Muscle layer of colon (tissue), 2 donors: ENCODE measurements around the gene CNN1.

ENCODE experiments used
- H3K27ac ChIP-seq: one replicate; pipeline ENCODE4 v1.7.0; 2013; ENCODE audit warnings: low read depth, mild to moderate bottlenecking, low read length, moderate library complexity
- H3K27me3 ChIP-seq, 2 donors: one replicate each; pipeline ENCODE4 v1.7.0; 2013; ENCODE audit warnings: low read length in 2 of 2, mild to moderate bottlenecking in 2 of 2; ENCODE audit not compliant: insufficient read depth in 2 of 2, control insufficient read depth in 1 of 2
- H3K36me3 ChIP-seq: one replicate; pipeline ENCODE4 v1.7.0; 2013; ENCODE audit warnings: mild to moderate bottlenecking, low read length; ENCODE audit not compliant: insufficient read depth
- H3K4me1 ChIP-seq: one replicate; pipeline ENCODE4 v1.7.0; 2013; ENCODE audit warnings: mild to moderate bottlenecking, low read length; ENCODE audit not compliant: insufficient read depth
- H3K4me3 ChIP-seq, 2 donors: one replicate each; pipeline ENCODE4 v1.7.0; 2013; ENCODE audit warnings: low read length in 2 of 2, low read depth in 1 of 2, mild to moderate bottlenecking in 1 of 2, moderate library complexity in 1 of 2
- H3K9ac ChIP-seq: one replicate; pipeline ENCODE4 v1.7.0; 2013; ENCODE audit warnings: low read length
- H3K9me3 ChIP-seq: one replicate; pipeline ENCODE4 v1.7.0; 2013; ENCODE audit warnings: mild to moderate bottlenecking, low read length
- donor health status: abdominal sarcoma.
- donor health status: Adenocarcinoma of cecum.

CNN1 gene

GRCh38 chr19:11505504-11506100 lies 33.0 kb upstream of the CNN1 start, which contains the start of gene ZNF653:
TSS of gene ZNF653 (minus strand) at chr19:11505839. CDS start at chr19:11505786, 53 bp downstream.
- Histone ChIP-seq H3K27me3 (no peaks in the 10 kb centered on the region), H3K27ac (peak within 1 kb of the TSS; percentile 85), H3K4me3 (peak within 1 kb of the TSS; percentile 75 to 78), H3K9ac (peak within 1 kb of the TSS; percentile 53), H3K36me3 (no peaks in the 10 kb centered on the region), H3K9me3 (no peaks in the 10 kb centered on the region), H3K4me1 (peaks cover 7% of the 10 kb centered on the region)

DNA sequence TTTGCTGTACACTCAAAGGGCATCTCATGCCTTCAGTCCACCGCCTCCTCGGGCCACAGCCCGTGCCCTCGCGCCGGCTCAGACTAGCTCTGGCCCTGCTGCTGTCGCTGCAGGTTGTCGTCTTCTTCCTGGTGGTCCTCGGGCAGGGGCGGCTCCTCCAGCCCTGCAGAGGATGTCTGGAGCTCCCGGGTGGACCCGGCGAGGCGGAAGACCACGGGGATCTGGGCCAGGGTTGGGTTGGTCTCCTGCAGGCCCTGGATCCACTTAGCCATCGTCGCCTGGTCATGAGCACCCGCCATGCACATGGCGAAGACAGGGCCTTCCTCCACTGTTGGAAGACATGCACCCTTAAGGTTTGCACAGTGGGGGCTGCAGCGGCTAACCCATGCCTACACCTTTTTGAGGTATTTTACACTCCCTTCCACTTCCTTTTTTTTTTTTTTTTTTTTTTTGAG lies 32.5 kb upstream of the CNN1 start:
- peak overlapping the region; percentile 53 for H3K9ac ChIP-seq
- peak overlapping the region; percentile 85 for H3K27ac ChIP-seq
- no peaks in the 10 kb centered on the region for H3K9me3 ChIP-seq
- peaks cover 7% of the 10 kb centered on the region for H3K4me1 ChIP-seq
- H3K4me3 ChIP-seq: peak overlapping the region; percentile 75 to 78
- no peaks in the 10 kb centered on the region for H3K27me3 ChIP-seq
- H3K36me3 ChIP-seq: peaks cover 3% of the 10 kb centered on the region

- no peaks in the 10 kb centered on the region for H3K9me3 ChIP-seq
- H3K27me3 ChIP-seq: no peaks in the 10 kb centered on the region
Observed at GRCh38 chr19:11506967-11507366, 31.7 kb upstream of the CNN1 start.

GRCh38 chr19:11507370-11508078 lies 31.1 kb upstream of the CNN1 start:
- Histone ChIP-seq H3K27me3 (no peaks in the 10 kb centered on the region), H3K27ac (no peak overlapping the region), H3K4me3 (no peak overlapping the region), H3K9ac (no peak overlapping the region), H3K4me1 (peaks cover 7% of the 10 kb centered on the region), H3K9me3 (no peaks in the 10 kb centered on the region), H3K36me3 (peaks cover 8% of the 10 kb centered on the region)

More at GRCh38 chr19:11506967-11507366, 31.7 kb upstream of the CNN1 start:
- no peak overlapping the region for H3K4me3 ChIP-seq
- H3K4me1 ChIP-seq: peaks cover 7% of the 10 kb centered on the region
- H3K36me3 ChIP-seq: peaks cover 8% of the 10 kb centered on the region
- H3K27ac ChIP-seq: no peak overlapping the region
- no peak overlapping the region for H3K9ac ChIP-seq

DNA sequence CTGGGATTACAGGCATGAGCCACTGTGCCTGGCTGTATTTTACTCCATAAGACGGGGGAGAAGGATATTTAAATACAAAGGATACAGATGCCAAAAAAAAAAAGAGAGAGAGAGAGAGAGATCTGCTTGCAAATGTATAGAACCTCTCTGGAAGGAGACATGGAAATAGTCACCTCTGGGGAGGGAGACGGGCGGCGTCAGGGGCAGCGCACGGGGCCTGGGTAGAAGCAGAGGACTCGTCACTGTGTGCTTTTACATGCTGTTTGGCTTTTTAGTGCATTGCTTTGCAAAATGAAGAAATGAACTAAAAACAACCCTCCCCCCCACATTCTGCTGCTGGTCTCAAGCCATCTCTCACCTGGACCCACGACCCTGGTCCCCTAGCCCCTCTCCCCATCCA lies 28.2 kb upstream of the CNN1 start:
- Histone ChIP-seq H3K27ac (no peak overlapping the region), H3K4me3 (no peak overlapping the region), H3K36me3 (peaks cover 15% of the 10 kb centered on the region), H3K9ac (no peak overlapping the region), H3K9me3 (no peaks in the 10 kb centered on the region), H3K4me1 (no peaks in the 10 kb centered on the region), H3K27me3 (no peaks in the 10 kb centered on the region)

DNA sequence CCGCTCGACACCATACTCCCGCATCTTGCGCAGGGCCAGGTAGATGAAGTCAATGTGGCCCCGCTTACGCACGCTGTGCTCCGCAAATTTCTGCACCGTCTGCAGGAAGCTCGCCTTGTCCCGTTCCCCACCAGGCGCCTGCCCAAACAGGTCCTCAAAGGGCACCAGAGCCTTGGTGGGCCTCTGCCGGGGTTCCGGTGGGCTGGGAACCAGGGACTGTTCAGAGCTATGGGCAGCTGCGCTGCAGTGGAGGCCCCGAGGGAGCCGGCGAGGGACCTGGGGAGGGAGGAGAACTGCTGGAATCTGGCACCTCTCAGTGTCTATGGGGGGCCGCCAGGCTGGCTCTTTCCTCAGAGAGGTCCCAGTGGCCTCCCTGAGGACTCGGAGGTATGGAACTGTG lies 24.7 kb upstream of the CNN1 start:
- H3K4me3 ChIP-seq: no peak overlapping the region
- H3K27me3 ChIP-seq: no peaks in the 10 kb centered on the region
- H3K4me1 ChIP-seq: no peaks in the 10 kb centered on the region
- H3K9ac ChIP-seq: no peak overlapping the region
- no peaks in the 10 kb centered on the region for H3K9me3 ChIP-seq
- H3K27ac ChIP-seq: no peak overlapping the region
- H3K36me3 ChIP-seq: peaks cover 27% of the 10 kb centered on the region

GRCh38 chr19:11519138-11519537 lies 19.5 kb upstream of the CNN1 start:
- no peaks in the 10 kb centered on the region for H3K9me3 ChIP-seq
- H3K4me3 ChIP-seq: no peak overlapping the region
- H3K4me1 ChIP-seq: no peaks in the 10 kb centered on the region
- no peaks in the 10 kb centered on the region for H3K27me3 ChIP-seq
- H3K36me3 ChIP-seq: peaks cover 24% of the 10 kb centered on the region
- no peak overlapping the region for H3K27ac ChIP-seq
- H3K9ac ChIP-seq: no peak overlapping the region

DNA sequence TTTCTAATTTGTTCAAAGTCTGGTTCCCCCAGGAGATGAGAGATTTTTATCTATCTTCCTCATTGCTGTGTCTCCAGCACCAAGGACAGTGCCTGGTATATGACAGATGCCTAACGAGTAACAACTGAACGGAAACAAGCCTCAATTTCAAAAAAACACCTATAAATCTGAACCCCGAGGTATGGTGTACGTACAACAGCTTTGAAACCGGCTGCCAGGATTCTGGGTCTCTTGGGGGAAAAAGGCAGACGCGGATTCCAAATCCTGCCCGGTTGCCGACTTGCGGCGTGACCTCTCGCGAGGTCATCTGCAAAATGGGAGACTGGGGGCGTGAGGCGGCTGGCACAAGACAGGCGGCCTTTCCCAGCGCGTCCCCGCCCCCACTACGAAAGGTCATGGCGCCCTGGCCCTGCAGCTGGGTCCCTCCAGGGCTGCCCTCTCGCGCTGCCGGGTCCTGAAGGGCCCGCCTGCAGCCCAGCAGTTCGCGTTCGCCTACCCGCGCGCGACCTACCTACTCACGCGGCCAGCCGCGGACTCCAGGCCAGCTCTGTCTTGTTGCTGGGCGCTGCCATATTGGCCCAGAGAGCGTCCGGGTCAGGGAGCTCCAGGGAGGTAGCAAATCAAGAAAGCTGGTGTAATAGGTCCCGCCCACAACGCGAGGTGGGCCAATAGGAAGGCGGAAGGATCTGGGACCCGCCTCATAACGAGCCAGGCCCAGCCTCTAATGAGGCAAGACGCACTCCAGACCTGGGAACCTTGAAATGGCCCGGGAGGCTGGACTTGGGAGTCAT lies 9.9 kb upstream of the CNN1 start, which contains the start of gene ECSIT:
Gene ECSIT, minus strand, starts transcription at position 584 of the 791 bp plus-strand sequence. CDS start 9,964 bp downstream, outside the sequence.
- H3K4me3 ChIP-seq: peak within 1 kb of the TSS; percentile 63 to 99
- H3K9ac ChIP-seq: peak within 1 kb of the TSS; percentile 82
- no peaks in the 10 kb centered on the region for H3K9me3 ChIP-seq
- no peaks in the 10 kb centered on the region for H3K36me3 ChIP-seq
- peaks cover 13% of the 10 kb centered on the region for H3K4me1 ChIP-seq
- no peaks in the 10 kb centered on the region for H3K27me3 ChIP-seq
- peak within 1 kb of the TSS; percentile 93 for H3K27ac ChIP-seq

- no peak overlapping the region for H3K27ac ChIP-seq
- H3K4me1 ChIP-seq: peaks cover 22% of the 10 kb centered on the region
- H3K36me3 ChIP-seq: no peaks in the 10 kb centered on the region
- no peaks in the 10 kb centered on the region for H3K27me3 ChIP-seq
- H3K9ac ChIP-seq: no peak overlapping the region
- no peaks in the 10 kb centered on the region for H3K9me3 ChIP-seq
- no peak overlapping the region for H3K4me3 ChIP-seq
Observed at GRCh38 chr19:11530432-11530831, 8.2 kb upstream of the CNN1 start.

- Histone ChIP-seq H3K27me3 (no peaks in the 10 kb centered on the region), H3K36me3 (no peaks in the 10 kb centered on the region), H3K4me1 (peaks cover 22% of the 10 kb centered on the region), H3K9ac (peak overlapping the region; percentile 81), H3K27ac (peak overlapping the region; percentile 80), H3K9me3 (no peaks in the 10 kb centered on the region), H3K4me3 (no peak overlapping the region)
Observed at GRCh38 chr19:11534538-11534937, 4.1 kb upstream of the CNN1 start.

DNA sequence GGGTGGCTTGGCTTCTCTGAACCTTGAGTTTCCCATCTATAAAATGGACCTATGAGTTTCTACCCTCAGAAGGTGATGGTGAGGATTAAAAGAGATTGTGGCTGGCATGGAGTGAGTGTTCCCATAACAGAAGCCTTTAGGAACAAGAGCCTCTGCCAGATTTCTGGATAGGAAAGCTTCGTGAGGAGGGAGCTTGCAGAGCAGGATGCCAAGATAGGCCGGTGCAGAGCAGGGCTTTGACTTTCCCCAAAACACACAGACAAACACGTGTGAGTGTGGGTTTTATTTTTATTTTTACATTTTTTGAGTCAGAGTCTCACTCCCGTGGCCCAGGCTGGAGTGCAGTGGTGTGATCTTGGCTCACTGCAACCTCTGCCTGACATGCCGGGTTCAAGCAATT lies 3.7 kb upstream of the CNN1 start:
- no peak overlapping the region for H3K4me3 ChIP-seq
- H3K9me3 ChIP-seq: no peaks in the 10 kb centered on the region
- no peaks in the 10 kb centered on the region for H3K36me3 ChIP-seq
- H3K27me3 ChIP-seq: no peaks in the 10 kb centered on the region
- H3K9ac ChIP-seq: peak overlapping the region; percentile 81
- H3K4me1 ChIP-seq: peaks cover 22% of the 10 kb centered on the region
- peak overlapping the region; percentile 80 for H3K27ac ChIP-seq
